Ascending aorta (tissue), 2 donors: Measurements from ENCODE around the gene CFDP1. TPM values are rescaled to one million over a fixed set of nuclear protein-coding genes. Genes with fewer than 3 reads are reported as not detected.
A peak's percentile ranks its signal among the peaks of the same experiment; 100 is the strongest.

ENCODE experiments used
- DNase-seq, 2 donors: peaks; one replicate each; pipeline ENCODE4 v3.0.0-alpha.2; 2019; ENCODE audit warnings: low spot score in 2 of 2
- H3K27ac ChIP-seq, 2 donors: fragments of 200-600 bp; sonication (generic); one replicate each; pipeline ENCODE4 v1.5.1; 2016 to 2017; ENCODE audit warnings: mild to moderate bottlenecking in 1 of 2
- H3K27me3 ChIP-seq: fragments of 200-600 bp; sonication (generic); one replicate; pipeline ENCODE4 v1.5.1; 2017
- H3K36me3 ChIP-seq, 2 donors: fragments of 200-600 bp; sonication (generic); one replicate each; pipeline ENCODE4 v1.5.1; 2016
- H3K4me1 ChIP-seq, 2 donors: fragments of 200-600 bp; sonication (generic); one replicate each; pipeline ENCODE4 v1.5.1; 2016 to 2017; ENCODE audit warnings: mild to moderate bottlenecking in 1 of 2
- H3K4me3 ChIP-seq, 2 donors: fragments of 200-600 bp; sonication (generic); one replicate each; pipeline ENCODE4 v1.5.1; 2016 to 2017; ENCODE audit warnings: mild to moderate bottlenecking in 1 of 2
- H3K9me3 ChIP-seq, 2 donors: fragments of 200-600 bp; sonication (generic); one replicate each; pipeline ENCODE4 v1.5.1; 2016
- intact Hi-C: fragments of 100-400 bp; cut with DNase I; formaldehyde crosslinking; loops from one replicate; pipeline ENCODE4 v1.15.1; 2023
- total RNA-seq: library from RNA; depleted of rRNA; stranded (reverse); fragments of >200 nt; gene quantifications from one replicate; pipeline ENCODE4 v1.1.0, GENCODE V29; 2016
- TF ChIP-seq, protein P1 (sequence below), 3 experiments: fragments of 200-600 bp in 2 of 3; fragments of 450-650 bp in 1 of 3; sonication (generic) in 2 of 3; IDR thresholded peaks; one replicate each; pipeline ENCODE4 v1.5.1; 2016 to 2019; ENCODE audit warnings: antibody characterized with exemption in 3 of 3, mild to moderate bottlenecking in 1 of 3, moderate library complexity in 1 of 3

Gene CFDP1
- total RNA-seq, 1 donor from 2014 or later, result 8.3 TPM

DNA sequence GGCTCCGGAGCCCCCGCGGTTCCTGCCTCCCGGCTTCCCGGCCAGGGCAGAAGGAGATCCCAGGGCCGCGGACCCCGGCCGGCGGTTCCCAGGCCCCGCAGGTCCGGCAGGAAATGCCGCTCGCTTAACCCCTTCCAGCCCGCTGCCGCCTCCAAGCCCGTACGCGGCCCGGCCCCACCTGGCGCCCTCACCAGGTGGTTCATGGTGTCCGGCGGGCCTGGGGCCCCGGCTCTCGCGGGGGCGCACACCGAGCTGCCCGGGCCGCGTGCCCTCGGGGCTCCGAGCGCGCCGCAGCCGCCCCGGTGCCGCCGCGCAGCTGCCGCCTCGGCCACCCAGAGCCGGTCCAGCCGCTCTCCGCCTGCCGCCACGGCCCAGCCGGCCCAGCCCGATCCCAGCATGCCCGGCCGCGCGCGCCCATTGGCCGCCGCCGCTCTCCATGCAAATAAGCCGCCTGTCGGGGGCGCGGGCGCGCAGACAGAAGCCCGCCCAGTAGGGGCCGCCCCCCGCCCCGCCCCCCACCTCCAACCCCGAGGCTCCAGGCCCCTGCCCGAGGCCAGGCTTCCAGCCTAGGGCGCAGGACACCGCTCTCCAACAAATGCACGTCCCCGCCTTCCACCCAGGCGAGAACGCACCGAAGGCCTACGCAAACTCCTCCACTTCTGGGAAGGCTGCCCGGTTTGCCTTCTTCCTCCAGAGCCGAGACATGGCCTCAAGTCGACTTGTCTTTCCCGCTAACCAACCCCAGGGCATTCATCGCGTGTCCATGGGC, 181.8 kb downstream of the CFDP1 start, which contains the start of gene BCAR1:
TSS of gene BCAR1 (minus strand) at position 345 of the 769 bp plus-strand sequence. CDS start at position 203, 142 bp downstream.
- Histone ChIP-seq H3K4me1 (peaks cover 60 to 81% of the 10 kb centered on the region in 2 donors), H3K9me3 (no peaks in the 10 kb centered on the region), H3K4me3 (peak within 1 kb of the TSS; percentile 69 to 85), H3K27me3 (no peaks in the 10 kb centered on the region), H3K27ac (peak within 1 kb of the TSS; percentile 94 to 100), H3K36me3 (no peaks in the 10 kb centered on the region)
- intact Hi-C loops, result loop anchor here (2.0 to 5.0 kb wide), 2 partner anchors 13 to 136 kb away; no protein-coding TSS in a partner anchor
- TF ChIP-seq, protein P1, sequence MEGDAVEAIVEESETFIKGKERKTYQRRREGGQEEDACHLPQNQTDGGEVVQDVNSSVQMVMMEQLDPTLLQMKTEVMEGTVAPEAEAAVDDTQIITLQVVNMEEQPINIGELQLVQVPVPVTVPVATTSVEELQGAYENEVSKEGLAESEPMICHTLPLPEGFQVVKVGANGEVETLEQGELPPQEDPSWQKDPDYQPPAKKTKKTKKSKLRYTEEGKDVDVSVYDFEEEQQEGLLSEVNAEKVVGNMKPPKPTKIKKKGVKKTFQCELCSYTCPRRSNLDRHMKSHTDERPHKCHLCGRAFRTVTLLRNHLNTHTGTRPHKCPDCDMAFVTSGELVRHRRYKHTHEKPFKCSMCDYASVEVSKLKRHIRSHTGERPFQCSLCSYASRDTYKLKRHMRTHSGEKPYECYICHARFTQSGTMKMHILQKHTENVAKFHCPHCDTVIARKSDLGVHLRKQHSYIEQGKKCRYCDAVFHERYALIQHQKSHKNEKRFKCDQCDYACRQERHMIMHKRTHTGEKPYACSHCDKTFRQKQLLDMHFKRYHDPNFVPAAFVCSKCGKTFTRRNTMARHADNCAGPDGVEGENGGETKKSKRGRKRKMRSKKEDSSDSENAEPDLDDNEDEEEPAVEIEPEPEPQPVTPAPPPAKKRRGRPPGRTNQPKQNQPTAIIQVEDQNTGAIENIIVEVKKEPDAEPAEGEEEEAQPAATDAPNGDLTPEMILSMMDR (IDR thresholded peaks at IDR 0.05), result peak in 2 of 3 experiments; percentile 15 to 18
- DNase-seq, result peak; percentile 59 to 95

GRCh38 chr16:75250809-75251279, 182.5 kb downstream of the CFDP1 start:
- Histone ChIP-seq H3K36me3 (no peaks in the 10 kb centered on the region), H3K27me3 (no peaks in the 10 kb centered on the region), H3K4me3 (peak overlapping the region; percentile 69 to 85), H3K4me1 (peaks cover 60 to 81% of the 10 kb centered on the region in 2 donors), H3K9me3 (no peaks in the 10 kb centered on the region), H3K27ac (peak overlapping the region; percentile 94 to 100)
- DNase-seq, result peak in 1 of 2 donors; percentile 80
- intact Hi-C loops, result loop anchor here (2.0 to 5.0 kb wide), 2 partner anchors 14 to 136 kb away; no protein-coding TSS in a partner anchor
- TF ChIP-seq, protein P1 (IDR thresholded peaks at IDR 0.05), result no peak

DNA sequence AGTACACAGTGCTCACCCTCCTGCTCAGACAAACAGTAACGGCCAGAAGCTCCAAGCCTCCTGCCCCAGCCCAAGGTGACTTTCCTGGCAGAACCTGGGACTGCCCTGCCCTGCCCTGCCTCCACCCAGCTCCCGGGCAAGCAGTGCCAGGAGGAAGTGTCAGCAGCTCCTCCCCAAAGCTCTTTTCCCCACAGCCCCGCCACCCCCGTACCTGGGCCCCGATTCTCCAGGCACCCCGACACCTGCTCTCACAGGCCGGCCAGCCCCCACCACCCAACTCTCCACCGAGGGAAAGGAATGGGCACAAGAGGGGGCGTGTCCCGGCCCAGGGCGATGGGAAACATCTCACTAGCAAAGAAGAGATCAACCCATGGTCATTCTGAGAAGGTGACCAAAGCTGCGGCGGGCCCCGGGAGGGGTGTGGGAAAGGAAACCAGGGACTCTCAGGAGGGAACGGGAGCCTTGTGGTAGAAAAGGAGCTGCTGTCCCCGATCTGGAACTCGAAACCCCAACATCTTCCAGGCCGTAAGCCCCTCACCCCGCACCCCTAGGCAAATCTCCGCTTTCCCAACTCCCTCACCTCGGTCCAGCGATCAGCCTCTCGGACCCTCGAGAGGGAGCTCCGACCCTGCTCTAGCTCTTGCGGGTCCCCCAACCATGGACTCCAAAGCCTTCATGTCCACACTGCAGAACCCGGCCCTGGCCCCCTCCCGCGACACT, 183.1 kb downstream of the CFDP1 start:
- Histone ChIP-seq H3K27me3 (no peaks in the 10 kb centered on the region), H3K27ac (peak overlapping the region; percentile 94 to 100), H3K4me1 (peaks cover 55 to 77% of the 10 kb centered on the region in 2 donors), H3K9me3 (no peaks in the 10 kb centered on the region), H3K36me3 (no peaks in the 10 kb centered on the region), H3K4me3 (peak overlapping the region; percentile 69 to 85)
- intact Hi-C loops, result loop anchor here (2.0 to 5.0 kb wide), 2 partner anchors 15 to 137 kb away; no protein-coding TSS in a partner anchor
- peak in 1 of 2 donors; percentile 81 for DNase-seq
- TF ChIP-seq, protein P1 (IDR thresholded peaks at IDR 0.05), result no peak

GRCh38 chr16:75249441-75249840, 183.9 kb downstream of the CFDP1 start:
- H3K9me3 ChIP-seq, result no peaks in the 10 kb centered on the region
- no peaks in the 10 kb centered on the region for H3K27me3 ChIP-seq
- intact Hi-C loops, result no loop called here
- TF ChIP-seq, protein P1 (IDR thresholded peaks at IDR 0.05), result no peak
- H3K4me1 ChIP-seq, result peaks cover 56 to 78% of the 10 kb centered on the region in 2 donors
- DNase-seq, result no peak
- H3K36me3 ChIP-seq, result no peaks in the 10 kb centered on the region
- H3K27ac ChIP-seq, result peak overlapping the region; percentile 94 to 100
- peak overlapping the region; percentile 69 to 85 for H3K4me3 ChIP-seq

DNA sequence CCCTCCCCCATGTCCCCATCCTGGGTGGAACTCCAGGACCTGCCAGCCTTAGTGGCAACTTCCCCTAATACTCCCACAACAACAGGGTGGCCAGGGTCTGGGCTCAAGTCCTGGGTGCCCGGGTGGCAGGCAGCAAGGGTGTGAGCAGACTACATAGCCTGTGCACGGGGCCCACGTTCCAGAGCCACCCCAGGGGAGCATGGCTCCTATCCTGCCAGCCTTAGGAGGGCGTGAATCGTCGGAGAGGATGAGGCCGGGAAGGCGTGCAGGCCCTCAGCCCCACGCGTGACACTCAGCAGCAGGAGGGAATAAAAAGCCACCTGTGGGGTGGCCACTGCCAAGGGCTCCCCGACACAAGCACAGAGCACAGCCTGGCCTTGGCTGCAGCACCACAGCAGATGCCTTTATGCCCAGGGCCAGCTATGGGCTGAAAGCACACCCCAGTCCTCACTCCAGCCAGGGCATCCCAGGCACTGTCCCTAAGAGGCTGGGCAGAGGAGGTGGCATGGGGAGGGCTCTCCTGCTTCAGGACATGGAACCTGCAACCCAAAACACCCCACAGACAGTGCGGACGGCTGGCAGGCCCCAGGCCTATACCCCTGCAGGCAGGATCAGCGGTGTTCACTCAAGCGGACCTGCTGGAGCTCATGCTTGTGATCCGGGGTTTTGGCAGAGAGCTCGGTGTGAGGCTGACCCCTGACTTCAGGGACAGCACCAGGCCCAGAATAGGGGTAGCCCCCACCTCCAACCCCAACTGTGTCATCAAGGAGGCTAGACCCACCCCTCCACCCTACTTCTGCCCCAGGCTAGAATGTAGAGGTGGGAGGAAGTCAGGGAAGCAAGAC, 184.5 kb downstream of the CFDP1 start:
- H3K27me3 ChIP-seq, result no peaks in the 10 kb centered on the region
- TF ChIP-seq, protein P1 (IDR thresholded peaks at IDR 0.05), result no peak
- peak overlapping the region; percentile 94 to 100 for H3K27ac ChIP-seq
- no peak for DNase-seq
- no peaks in the 10 kb centered on the region for H3K36me3 ChIP-seq
- peaks cover 62 to 78% of the 10 kb centered on the region in 2 donors for H3K4me1 ChIP-seq
- peak overlapping the region; percentile 41 to 69 for H3K4me3 ChIP-seq
- intact Hi-C loops, result no loop called here
- H3K9me3 ChIP-seq, result no peaks in the 10 kb centered on the region
